ENCODE measurements around the gene KCNJ5. TPM values are rescaled to one million over a fixed set of nuclear protein-coding genes. Genes with fewer than 3 reads are reported as not detected.

KCNJ5 gene
- total RNA-seq, 2 donors from 2014 or later, result 0.60 to 1.1 TPM

GRCh38 chr11:128904656-128905344 lies 13.6 kb downstream of the KCNJ5 start:
- H3K27ac Mint-ChIP-seq, result no peak overlapping the region

GRCh38 chr11:128905345-128906184 lies 14.4 kb downstream of the KCNJ5 start:
- Mint-ChIP-seq H3K4me3 (peak overlapping the region; percentile 62), H3K36me3 (ENCODE audit: low read depth) (no peaks in the 10 kb centered on the region), H3K27me3 (ENCODE audit: insufficient read depth) (peaks cover 70% of the 10 kb centered on the region), H3K4me1 (peaks cover 31% of the 10 kb centered on the region), H3K27ac (no peak overlapping the region), H3K9me3 (peaks cover 2% of the 10 kb centered on the region)
- H3K4me1 ChIP-seq (ENCODE audit: control insufficient read depth, insufficient read depth, low read length), result peaks cover 13% of the 10 kb centered on the region
- no peak overlapping the region for H3K27ac ChIP-seq (ENCODE audit: low read depth, low read length)
- H3K36me3 ChIP-seq (ENCODE audit: control insufficient read depth, insufficient read depth, low read length), result no peaks in the 10 kb centered on the region
- H3K9me3 ChIP-seq (ENCODE audit: control insufficient read depth, low read length), result no peaks in the 10 kb centered on the region
- no peak overlapping the region for H3K9ac ChIP-seq (ENCODE audit: extremely low read depth, low read length, poor library complexity, severe bottlenecking)
- H3K4me3 ChIP-seq (ENCODE audit: low read length), result peak overlapping the region; percentile 70
- TF ChIP-seq, protein P1, sequence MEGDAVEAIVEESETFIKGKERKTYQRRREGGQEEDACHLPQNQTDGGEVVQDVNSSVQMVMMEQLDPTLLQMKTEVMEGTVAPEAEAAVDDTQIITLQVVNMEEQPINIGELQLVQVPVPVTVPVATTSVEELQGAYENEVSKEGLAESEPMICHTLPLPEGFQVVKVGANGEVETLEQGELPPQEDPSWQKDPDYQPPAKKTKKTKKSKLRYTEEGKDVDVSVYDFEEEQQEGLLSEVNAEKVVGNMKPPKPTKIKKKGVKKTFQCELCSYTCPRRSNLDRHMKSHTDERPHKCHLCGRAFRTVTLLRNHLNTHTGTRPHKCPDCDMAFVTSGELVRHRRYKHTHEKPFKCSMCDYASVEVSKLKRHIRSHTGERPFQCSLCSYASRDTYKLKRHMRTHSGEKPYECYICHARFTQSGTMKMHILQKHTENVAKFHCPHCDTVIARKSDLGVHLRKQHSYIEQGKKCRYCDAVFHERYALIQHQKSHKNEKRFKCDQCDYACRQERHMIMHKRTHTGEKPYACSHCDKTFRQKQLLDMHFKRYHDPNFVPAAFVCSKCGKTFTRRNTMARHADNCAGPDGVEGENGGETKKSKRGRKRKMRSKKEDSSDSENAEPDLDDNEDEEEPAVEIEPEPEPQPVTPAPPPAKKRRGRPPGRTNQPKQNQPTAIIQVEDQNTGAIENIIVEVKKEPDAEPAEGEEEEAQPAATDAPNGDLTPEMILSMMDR (conservative IDR thresholded peaks at IDR 0.05), result peak; percentile 81
- peaks cover 77% of the 10 kb centered on the region for H3K27me3 ChIP-seq (ENCODE audit: control insufficient read depth, insufficient read depth, low read length, poor library complexity, severe bottlenecking)
- WGBS, 2 experiments (ENCODE audit: insufficient coverage in 1 of 2, insufficient read length in 1 of 2), result 3 to 4% methylated on average over 19 to 44 of the region's 45 CpGs
- peak; percentile 90 for DNase-seq

More at GRCh38 chr11:128904656-128905344, 13.6 kb downstream of the KCNJ5 start:
- Histone ChIP-seq H3K27ac (ENCODE audit: low read depth, low read length) (no peak overlapping the region), H3K27me3 (ENCODE audit: control insufficient read depth, insufficient read depth, low read length, poor library complexity, severe bottlenecking) (peaks cover 85% of the 10 kb centered on the region), H3K9ac (ENCODE audit: extremely low read depth, low read length, poor library complexity, severe bottlenecking) (no peak overlapping the region), H3K4me1 (ENCODE audit: control insufficient read depth, insufficient read depth, low read length) (peaks cover 13% of the 10 kb centered on the region), H3K4me3 (ENCODE audit: low read length) (peak overlapping the region; percentile 70), H3K9me3 (ENCODE audit: control insufficient read depth, low read length) (no peaks in the 10 kb centered on the region), H3K36me3 (ENCODE audit: control insufficient read depth, insufficient read depth, low read length) (no peaks in the 10 kb centered on the region)
- H3K9me3 Mint-ChIP-seq, result peaks cover 2% of the 10 kb centered on the region
- peaks cover 70% of the 10 kb centered on the region for H3K27me3 Mint-ChIP-seq (ENCODE audit: insufficient read depth)
- peaks cover 31% of the 10 kb centered on the region for H3K4me1 Mint-ChIP-seq
- peak; percentile 81 for DNase-seq
- TF ChIP-seq, protein P1 (conservative IDR thresholded peaks at IDR 0.05), result no peak
- WGBS, 2 experiments (ENCODE audit: insufficient coverage in 1 of 2, insufficient read length in 1 of 2), result 13 to 14% methylated on average over 7 to 24 of the region's 25 CpGs
- peak overlapping the region; percentile 62 for H3K4me3 Mint-ChIP-seq
- H3K36me3 Mint-ChIP-seq (ENCODE audit: low read depth), result no peaks in the 10 kb centered on the region

- Mint-ChIP-seq H3K27me3 (ENCODE audit: insufficient read depth) (peaks cover 61% of the 10 kb centered on the region), H3K4me3 (peak overlapping the region; percentile 62), H3K9me3 (peaks cover 2% of the 10 kb centered on the region), H3K36me3 (ENCODE audit: low read depth) (peaks cover under 1% of the 10 kb centered on the region), H3K27ac (no peak overlapping the region), H3K4me1 (peaks cover 31% of the 10 kb centered on the region)
- H3K4me3 ChIP-seq (ENCODE audit: low read length), result peak overlapping the region; percentile 70
- peaks cover 69% of the 10 kb centered on the region for H3K27me3 ChIP-seq (ENCODE audit: control insufficient read depth, insufficient read depth, low read length, poor library complexity, severe bottlenecking)
- H3K9me3 ChIP-seq (ENCODE audit: control insufficient read depth, low read length), result no peaks in the 10 kb centered on the region
- TF ChIP-seq, protein P1 (conservative IDR thresholded peaks at IDR 0.05), result no peak
- DNase-seq, result no peak
- no peak overlapping the region for H3K9ac ChIP-seq (ENCODE audit: extremely low read depth, low read length, poor library complexity, severe bottlenecking)
- WGBS, 2 experiments (ENCODE audit: insufficient coverage in 1 of 2, insufficient read length in 1 of 2), result 77 to 89% methylated on average over 4 to 8 of the region's 8 CpGs
- no peaks in the 10 kb centered on the region for H3K36me3 ChIP-seq (ENCODE audit: control insufficient read depth, insufficient read depth, low read length)
- peaks cover 13% of the 10 kb centered on the region for H3K4me1 ChIP-seq (ENCODE audit: control insufficient read depth, insufficient read depth, low read length)
- no peak overlapping the region for H3K27ac ChIP-seq (ENCODE audit: low read depth, low read length)
Measured at GRCh38 chr11:128906185-128907050, 15.3 kb downstream of the KCNJ5 start.
